Peyer's patch (tissue), 4 donors: Measurements from ENCODE around the gene APOL2. TPM values are rescaled to one million over a fixed set of nuclear protein-coding genes. Genes with fewer than 3 reads are reported as not detected.
"Not testable (repeated sequence)": the region's sequence is repeated elsewhere in the genome, so short reads cannot be mapped to it uniquely, and the experiment has no call there.

Experiments
- DNase-seq, 3 donors: peaks; one replicate each; pipeline ENCODE4 v3.0.0-alpha.2; 2017 to 2019
- H3K27ac ChIP-seq, 4 donors: fragments of 200-600 bp; sonication (generic); one replicate each; pipeline ENCODE4 v1.5.1; 2016 to 2019
- H3K27me3 ChIP-seq, 2 donors: fragments of 200-600 bp; sonication (generic); one replicate each; pipeline ENCODE4 v1.5.1; 2019
- H3K36me3 ChIP-seq, 3 donors: fragments of 200-600 bp; sonication (generic); one replicate each; pipeline ENCODE4 v1.5.1; 2016 to 2019
- H3K4me1 ChIP-seq, 4 donors: fragments of 200-600 bp; sonication (generic); one replicate each; pipeline ENCODE4 v1.5.1; 2016 to 2019
- H3K4me3 ChIP-seq, 4 donors: fragments of 200-600 bp; sonication (generic); 1 replicate in 3 of 4; 2 replicates in 1 of 4; pipeline ENCODE4 v1.5.1; 2016 to 2019; ENCODE audit warnings: mild to moderate bottlenecking in 1 of 4
- H3K9me3 ChIP-seq, 4 donors: fragments of 200-600 bp; sonication (generic); one replicate each; pipeline ENCODE4 v1.5.1; 2016 to 2019; ENCODE audit warnings: mild to moderate bottlenecking in 1 of 4
- CTCF ChIP-seq, 6 experiments: fragments of 450-650 bp in 4 of 6; fragments of 200-600 bp in 2 of 6; sonication (generic) in 1 of 6; IDR thresholded peaks; one replicate each; pipeline ENCODE4 v1.5.1; 2017 to 2019; ENCODE audit warnings: antibody characterized with exemption in 6 of 6, mild to moderate bottlenecking in 3 of 6, moderate library complexity in 1 of 6
- POLR2A ChIP-seq, 2 donors: fragments of 450-650 bp; IDR thresholded peaks; one replicate each; pipeline ENCODE4 v1.5.1; 2017; ENCODE audit warnings: antibody characterized with exemption in 2 of 2, mild to moderate bottlenecking in 2 of 2, moderate library complexity in 2 of 2
- total RNA-seq, 4 donors: library from RNA; depleted of rRNA; stranded (reverse); fragments of >200 nt; gene quantifications; one replicate each; pipeline ENCODE4 v1.1.0, GENCODE V29; 2016

The APOL2 gene
- total RNA-seq, 4 donors from 2014 or later, result 48.7 to 55.2 (median 52.3) TPM

DNA sequence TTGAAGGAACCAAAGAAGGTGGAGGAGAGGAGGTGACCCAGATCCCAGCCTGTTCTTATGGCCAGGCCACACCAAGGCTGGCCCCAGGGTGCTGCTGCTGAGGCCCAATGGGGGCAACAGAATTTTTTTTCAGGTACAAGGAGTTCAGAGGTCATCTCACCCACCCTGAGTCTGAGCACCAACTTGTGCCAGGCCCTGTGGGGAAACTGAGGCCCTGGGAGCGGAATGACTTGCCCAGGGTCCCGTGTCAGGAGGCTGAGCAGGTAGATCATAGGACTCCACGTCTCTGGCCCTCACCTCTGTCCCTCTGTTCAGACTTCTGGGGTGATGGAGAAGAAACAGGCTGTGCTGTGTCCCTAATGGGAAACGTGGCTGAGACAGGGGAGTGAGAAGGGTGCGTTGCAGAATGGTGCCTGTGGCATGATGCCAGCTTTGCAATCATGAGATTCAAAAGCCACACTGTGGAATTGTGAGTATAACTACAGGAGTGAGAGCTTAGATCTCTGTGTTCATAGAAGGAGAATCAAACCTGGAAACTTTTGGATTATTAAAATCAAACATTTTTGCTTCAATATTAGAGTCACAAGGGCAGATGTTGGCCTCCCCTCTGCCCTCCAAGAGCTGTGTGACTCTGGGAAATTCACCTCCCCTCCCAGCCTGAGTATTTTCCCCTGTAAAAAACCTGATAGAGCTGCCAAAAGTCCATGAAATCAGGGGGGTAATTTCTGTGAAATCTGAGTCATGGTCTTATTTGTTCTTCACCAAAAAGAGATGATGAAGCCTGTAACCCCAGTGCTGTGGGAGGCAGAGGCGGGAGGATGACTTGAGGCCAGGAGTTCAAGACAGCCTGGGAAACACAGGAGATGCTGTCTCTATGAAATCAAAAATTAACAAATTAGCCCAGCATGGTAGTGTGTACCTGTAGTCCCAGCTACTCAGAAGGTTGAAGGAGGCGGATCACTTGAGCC is 14.5 kb upstream of the APOL2 start:
- TF ChIP-seq CTCF (IDR thresholded peaks at IDR 0.05), result no peak
- no peak for TF ChIP-seq POLR2A (IDR thresholded peaks at IDR 0.05)
- Histone ChIP-seq H3K4me1 (peaks cover 0 to 42% (median 13%) of the 10 kb centered on the region in 4 donors), H3K27ac (peak overlapping the region; percentile 76 to 87 (median 82)), H3K36me3 (no peaks in the 10 kb centered on the region), H3K4me3 (peak overlapping the region; percentile 42 to 63 (median 52)), H3K27me3 (no peaks in the 10 kb centered on the region), H3K9me3 (no peaks in the 10 kb centered on the region)
- peak in 1 of 3 donors; percentile 67 for DNase-seq

GRCh38 chr22:36252754-36253522 is 13.6 kb upstream of the APOL2 start, which contains the start of gene APOL1:
Gene APOL1 (plus strand): TSS chr22:36253133. CDS start chr22:36254956, 1,823 bp downstream.
- peak; percentile 64 to 79 (median 73) for DNase-seq
- Histone ChIP-seq H3K9me3 (no peaks in the 10 kb centered on the region), H3K36me3 (no peaks in the 10 kb centered on the region), H3K27me3 (no peaks in the 10 kb centered on the region), H3K4me3 (peak within 1 kb of the TSS; percentile 42 to 63 (median 52)), H3K4me1 (peaks cover 0 to 33% (median 9%) of the 10 kb centered on the region in 4 donors), H3K27ac (peak within 1 kb of the TSS; percentile 76 to 87 (median 82))
- TF ChIP-seq CTCF (IDR thresholded peaks at IDR 0.05) (no peak), POLR2A (IDR thresholded peaks at IDR 0.05) (peak; percentile 45 to 73)

DNA sequence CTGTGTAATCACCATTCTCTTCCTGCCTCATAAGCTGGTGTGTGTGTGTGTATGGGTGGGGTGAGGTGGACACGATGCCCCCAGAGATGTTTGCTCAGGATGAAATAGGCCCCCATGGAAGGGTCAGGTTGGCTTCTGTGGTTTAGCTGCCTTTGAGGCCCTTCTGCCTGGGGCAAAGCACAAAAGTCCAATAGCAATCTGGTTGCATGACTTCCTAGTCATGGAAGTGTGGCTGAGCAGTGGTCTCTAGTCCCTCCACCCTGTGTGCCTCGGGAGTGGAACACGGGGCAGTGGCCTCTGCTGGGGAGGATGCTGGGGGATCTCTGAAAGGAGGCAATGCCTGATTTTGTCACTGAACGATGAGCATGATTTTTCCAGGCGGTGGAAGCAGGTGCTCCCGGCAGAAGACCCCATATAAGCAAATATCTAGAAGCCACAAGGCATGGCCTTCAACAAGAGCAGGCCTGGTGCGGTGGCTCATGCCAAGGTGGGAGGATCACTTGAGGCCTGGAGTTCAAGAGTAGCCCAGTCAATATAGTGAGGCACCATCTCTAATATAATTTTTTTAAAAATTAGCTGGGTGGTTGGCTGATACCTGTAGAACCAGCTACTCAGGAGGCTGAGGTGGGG is 12.8 kb upstream of the APOL2 start:
- not testable (repeated sequence) for H3K36me3 ChIP-seq, H3K9me3 ChIP-seq, H3K27me3 ChIP-seq, H3K4me3 ChIP-seq
- Histone ChIP-seq H3K27ac (peak overlapping the region; percentile 76 to 87 (median 82)), H3K4me1 (peaks cover 0 to 29% (median 9%) of the 10 kb centered on the region in 4 donors)
- peak in 1 of 3 donors; percentile 36 for DNase-seq

DNA sequence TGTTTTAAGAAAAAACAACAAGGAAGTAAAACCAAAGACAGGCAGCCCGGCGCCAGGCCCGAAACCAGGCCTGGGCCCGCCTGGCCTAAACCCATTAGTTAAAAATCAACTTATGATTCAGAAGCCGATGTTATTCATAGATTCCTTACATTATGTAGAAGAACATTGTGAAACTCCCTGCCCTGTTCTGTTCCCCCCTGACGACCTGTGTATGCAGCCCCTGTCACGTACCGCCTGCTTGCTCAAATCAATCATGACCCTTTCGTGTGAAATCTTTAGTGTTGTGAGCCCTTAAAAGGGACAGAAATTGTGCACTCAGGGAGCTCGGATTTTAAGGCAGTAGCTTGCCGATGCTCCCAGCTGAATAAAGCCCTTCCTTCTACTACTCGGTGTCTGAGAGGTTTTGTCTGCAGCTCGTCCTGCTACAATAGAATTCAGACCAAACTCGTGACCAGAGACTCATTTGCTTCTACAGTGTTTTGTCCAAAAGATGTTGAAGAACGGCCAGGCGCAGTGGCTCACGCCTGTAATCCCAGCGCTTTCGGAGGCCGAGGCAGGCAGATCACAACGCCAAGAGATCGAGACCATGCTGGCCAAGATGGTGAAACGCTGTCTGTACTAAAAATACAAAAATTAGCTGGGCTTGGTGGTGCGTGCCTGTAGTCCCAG is 11.1 kb upstream of the APOL2 start:
- H3K4me1 ChIP-seq, result peaks cover 0 to 29% (median 9%) of the 10 kb centered on the region in 4 donors
- not testable (repeated sequence) for H3K36me3 ChIP-seq, H3K4me3 ChIP-seq, H3K27ac ChIP-seq, H3K9me3 ChIP-seq, H3K27me3 ChIP-seq
- DNase-seq, result peak in 1 of 3 donors; percentile 31

DNA sequence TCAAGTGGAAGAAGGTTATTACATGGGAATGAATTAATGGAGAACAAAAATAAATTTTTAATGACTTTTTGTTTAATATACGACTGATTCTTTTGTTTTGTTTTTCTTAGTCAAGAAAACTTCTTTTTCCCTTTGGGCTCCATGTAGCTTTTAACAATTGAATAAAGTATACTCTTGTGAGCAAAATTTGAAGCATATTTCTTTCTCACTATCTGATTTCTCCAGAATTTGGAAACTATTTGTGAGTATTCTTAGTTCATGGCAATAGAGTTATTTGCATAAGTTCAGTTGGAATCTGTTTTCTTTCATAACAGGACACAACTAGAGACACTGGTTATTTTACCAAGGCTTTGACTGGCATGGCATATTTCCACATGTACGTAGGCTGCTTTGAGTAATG is 9.8 kb upstream of the APOL2 start:
- Histone ChIP-seq H3K9me3 (no peaks in the 10 kb centered on the region), H3K27me3 (no peaks in the 10 kb centered on the region), H3K4me3 (no peak overlapping the region), H3K4me1 (peaks cover 0 to 17% (median 6%) of the 10 kb centered on the region in 4 donors), H3K27ac (no peak overlapping the region), H3K36me3 (no peaks in the 10 kb centered on the region)
- TF ChIP-seq CTCF (IDR thresholded peaks at IDR 0.05) (no peak), POLR2A (IDR thresholded peaks at IDR 0.05) (no peak)
- no peak for DNase-seq

DNA sequence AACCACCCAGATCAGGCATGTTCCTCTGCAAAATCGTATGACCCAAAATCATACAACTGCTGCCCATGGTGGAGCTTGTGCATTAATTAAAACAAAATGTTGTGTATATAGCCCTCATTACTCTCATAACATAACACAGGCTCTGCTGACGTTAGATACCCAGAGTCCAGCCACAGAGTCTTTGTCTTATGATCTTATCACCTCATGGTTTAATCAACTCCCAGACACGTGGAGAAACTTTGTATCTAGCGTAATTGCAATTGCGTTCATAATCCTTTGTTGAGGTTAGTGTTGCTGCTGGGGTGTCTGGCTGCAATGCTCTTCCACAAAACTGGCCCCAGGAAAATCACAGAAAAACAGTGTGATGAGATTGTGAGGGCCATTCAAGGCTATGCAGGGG is 8.6 kb upstream of the APOL2 start:
- Histone ChIP-seq H3K27ac (no peak overlapping the region), H3K36me3 (no peaks in the 10 kb centered on the region), H3K4me3 (no peak overlapping the region), H3K9me3 (no peaks in the 10 kb centered on the region), H3K27me3 (no peaks in the 10 kb centered on the region), H3K4me1 (peaks cover 0 to 8% (median 2%) of the 10 kb centered on the region in 4 donors)
- no peak for DNase-seq
- no peak for TF ChIP-seq CTCF (IDR thresholded peaks at IDR 0.05)
- TF ChIP-seq POLR2A (IDR thresholded peaks at IDR 0.05), result no peak
